ENCODE data around the gene TTYH1. TPM values are rescaled to one million over a fixed set of nuclear protein-coding genes. Genes with fewer than 3 reads are reported as not detected.
"Not testable (repeated sequence)": the region's sequence is repeated elsewhere in the genome, so short reads cannot be mapped to it uniquely, and the experiment has no call there.

Gene TTYH1
- total RNA-seq, 1 donor from 2014 or later: not detected

DNA sequence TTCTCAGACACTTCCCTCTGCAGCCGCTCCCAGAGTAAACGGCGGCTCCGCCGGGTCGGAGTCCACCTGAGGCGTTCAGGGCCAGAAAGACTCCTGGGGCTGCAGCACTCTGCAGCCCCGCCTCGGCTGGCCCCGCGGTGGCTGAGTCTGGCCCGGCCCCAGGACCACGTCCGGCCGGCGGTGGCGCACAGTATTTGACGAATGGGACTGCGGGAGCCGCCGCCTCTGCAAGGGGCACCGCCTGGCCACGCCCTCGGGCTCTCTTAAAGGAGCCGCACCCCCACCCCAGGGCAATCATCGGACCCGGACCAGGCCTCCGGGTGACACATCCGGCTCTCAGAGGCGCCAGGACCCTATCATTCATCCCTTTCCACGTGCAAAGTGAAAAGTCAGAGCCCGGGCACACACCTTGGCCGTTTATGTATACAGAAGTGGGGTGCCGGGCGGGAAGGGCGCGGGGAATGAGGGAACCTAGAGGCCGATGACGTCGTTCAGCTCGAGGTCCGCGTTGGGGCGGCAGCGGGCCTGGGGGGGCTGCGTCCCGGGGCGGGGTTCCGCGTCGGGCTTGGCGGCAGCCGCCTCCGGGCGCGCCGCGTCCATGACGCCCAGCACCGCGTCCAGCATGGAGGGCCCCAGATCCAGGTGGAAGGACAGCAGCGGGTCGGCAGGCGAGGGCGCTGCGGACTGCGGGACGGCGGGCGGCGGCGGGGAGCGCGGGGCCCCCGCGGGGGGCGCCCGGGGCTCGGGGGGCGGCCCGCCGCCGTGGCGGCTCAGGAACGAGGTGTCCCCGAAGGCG lies 49.6 kb downstream of the TTYH1 start:
- TF ChIP-seq, protein P1, sequence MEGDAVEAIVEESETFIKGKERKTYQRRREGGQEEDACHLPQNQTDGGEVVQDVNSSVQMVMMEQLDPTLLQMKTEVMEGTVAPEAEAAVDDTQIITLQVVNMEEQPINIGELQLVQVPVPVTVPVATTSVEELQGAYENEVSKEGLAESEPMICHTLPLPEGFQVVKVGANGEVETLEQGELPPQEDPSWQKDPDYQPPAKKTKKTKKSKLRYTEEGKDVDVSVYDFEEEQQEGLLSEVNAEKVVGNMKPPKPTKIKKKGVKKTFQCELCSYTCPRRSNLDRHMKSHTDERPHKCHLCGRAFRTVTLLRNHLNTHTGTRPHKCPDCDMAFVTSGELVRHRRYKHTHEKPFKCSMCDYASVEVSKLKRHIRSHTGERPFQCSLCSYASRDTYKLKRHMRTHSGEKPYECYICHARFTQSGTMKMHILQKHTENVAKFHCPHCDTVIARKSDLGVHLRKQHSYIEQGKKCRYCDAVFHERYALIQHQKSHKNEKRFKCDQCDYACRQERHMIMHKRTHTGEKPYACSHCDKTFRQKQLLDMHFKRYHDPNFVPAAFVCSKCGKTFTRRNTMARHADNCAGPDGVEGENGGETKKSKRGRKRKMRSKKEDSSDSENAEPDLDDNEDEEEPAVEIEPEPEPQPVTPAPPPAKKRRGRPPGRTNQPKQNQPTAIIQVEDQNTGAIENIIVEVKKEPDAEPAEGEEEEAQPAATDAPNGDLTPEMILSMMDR (IDR thresholded peaks at IDR 0.05; ENCODE audit: insufficient read depth, low read length, poor library complexity, severe bottlenecking): no peak
- Histone ChIP-seq H3K36me3 (ENCODE audit: control insufficient read depth, insufficient read depth, low read length) (peaks cover 4% of the 10 kb centered on the region), H3K4me3 (ENCODE audit: low read depth, low read length) (peak overlapping the region; percentile 62), H3K27me3 (ENCODE audit: control insufficient read depth, insufficient read depth, low read length) (peaks cover 3% of the 10 kb centered on the region)
- peak; percentile 56 for DNase-seq (ENCODE audit: low read depth)

DNA sequence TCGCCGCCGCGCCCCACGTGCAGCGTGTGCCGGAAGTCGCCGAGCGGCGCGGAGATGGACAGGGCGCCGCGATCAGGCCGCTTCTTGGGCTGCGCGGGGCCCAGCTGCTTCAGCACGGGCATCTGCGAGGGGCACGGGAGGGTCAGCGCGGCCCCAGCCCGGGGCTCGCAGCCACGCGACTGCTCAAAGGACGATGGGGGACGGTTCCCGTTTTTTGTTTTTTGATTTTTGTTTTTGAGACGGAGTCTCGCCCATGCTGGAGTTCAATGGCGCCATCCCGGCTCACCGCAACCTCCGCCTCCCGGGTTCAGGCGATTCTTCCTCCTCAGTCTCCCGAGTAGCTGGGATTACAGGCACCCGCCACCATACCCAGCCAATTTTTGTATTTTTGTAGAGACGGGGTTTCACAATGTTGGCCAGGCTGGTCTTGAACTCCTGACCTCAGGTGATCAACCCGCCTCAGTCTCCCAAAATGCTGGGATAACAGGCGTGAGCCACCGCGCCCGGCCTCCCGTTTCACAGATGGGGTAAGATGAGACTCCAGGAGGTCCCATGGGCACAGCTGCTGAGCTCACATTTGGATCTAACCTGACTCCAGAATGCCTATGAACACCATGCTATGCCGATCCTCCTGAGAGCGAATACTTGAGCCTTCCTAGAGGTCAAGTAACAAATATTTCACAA lies 50.3 kb downstream of the TTYH1 start:
- no peak overlapping the region for H3K4me3 ChIP-seq (ENCODE audit: low read depth, low read length)
- TF ChIP-seq, protein P1 (IDR thresholded peaks at IDR 0.05; ENCODE audit: insufficient read depth, low read length, poor library complexity, severe bottlenecking): no peak
- H3K36me3 ChIP-seq (ENCODE audit: control insufficient read depth, insufficient read depth, low read length): peaks cover 1% of the 10 kb centered on the region

DNA sequence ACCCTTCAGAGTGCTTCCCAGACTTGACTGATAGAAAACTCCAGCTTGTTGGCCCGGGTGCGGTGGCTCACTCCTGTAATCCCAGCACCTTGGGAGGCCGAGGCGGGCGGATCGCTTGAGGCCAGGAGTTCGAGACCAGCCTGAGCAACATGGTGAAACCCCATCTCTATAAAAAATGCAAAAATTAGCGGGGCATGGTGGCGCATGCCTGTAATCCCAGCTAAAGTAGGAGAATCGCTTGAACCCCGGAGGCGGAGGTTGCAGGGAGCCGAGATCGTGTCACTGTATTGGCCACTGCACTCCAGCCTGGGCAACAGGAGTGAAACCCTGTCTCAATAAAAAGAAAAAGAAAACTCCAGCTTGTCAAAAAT lies 50.8 kb downstream of the TTYH1 start:
- H3K36me3 ChIP-seq (ENCODE audit: control insufficient read depth, insufficient read depth, low read length); H3K27me3 ChIP-seq (ENCODE audit: control insufficient read depth, insufficient read depth, low read length); H3K4me3 ChIP-seq (ENCODE audit: low read depth, low read length); DNase-seq (ENCODE audit: low read depth): not testable (repeated sequence)

More for the DNA sequence above, 50.3 kb downstream of the TTYH1 start:
- DNase-seq (ENCODE audit: low read depth): no peak
- peaks cover 4% of the 10 kb centered on the region for H3K27me3 ChIP-seq (ENCODE audit: control insufficient read depth, insufficient read depth, low read length)

DNA sequence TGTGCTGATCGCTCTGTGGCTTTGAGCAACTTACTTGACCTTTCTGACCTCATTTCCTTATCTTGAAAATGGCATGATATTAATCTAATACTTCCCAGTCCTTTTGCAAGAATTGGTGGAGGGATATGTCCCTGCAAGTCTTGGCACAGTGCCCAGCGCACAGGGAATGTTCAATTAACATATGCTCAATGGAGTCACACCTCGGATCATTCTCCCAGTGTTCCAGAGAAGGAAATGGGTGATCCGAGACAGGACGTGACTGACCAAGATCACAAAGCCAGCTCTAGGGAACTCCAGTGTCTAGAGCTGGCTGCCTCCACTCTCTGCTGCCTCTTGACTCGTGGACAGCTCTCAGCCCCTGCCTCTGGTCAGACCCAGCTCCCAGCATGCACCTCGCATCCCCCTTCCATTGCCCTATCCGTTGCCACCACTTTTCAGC lies 54.3 kb downstream of the TTYH1 start:
- Histone ChIP-seq H3K4me3 (ENCODE audit: low read depth, low read length) (no peak overlapping the region), H3K27me3 (ENCODE audit: control insufficient read depth, insufficient read depth, low read length) (peaks cover 17% of the 10 kb centered on the region), H3K36me3 (ENCODE audit: control insufficient read depth, insufficient read depth, low read length) (no peaks in the 10 kb centered on the region)
- TF ChIP-seq, protein P1 (IDR thresholded peaks at IDR 0.05; ENCODE audit: insufficient read depth, low read length, poor library complexity, severe bottlenecking): no peak
- no peak for DNase-seq (ENCODE audit: low read depth)

DNA sequence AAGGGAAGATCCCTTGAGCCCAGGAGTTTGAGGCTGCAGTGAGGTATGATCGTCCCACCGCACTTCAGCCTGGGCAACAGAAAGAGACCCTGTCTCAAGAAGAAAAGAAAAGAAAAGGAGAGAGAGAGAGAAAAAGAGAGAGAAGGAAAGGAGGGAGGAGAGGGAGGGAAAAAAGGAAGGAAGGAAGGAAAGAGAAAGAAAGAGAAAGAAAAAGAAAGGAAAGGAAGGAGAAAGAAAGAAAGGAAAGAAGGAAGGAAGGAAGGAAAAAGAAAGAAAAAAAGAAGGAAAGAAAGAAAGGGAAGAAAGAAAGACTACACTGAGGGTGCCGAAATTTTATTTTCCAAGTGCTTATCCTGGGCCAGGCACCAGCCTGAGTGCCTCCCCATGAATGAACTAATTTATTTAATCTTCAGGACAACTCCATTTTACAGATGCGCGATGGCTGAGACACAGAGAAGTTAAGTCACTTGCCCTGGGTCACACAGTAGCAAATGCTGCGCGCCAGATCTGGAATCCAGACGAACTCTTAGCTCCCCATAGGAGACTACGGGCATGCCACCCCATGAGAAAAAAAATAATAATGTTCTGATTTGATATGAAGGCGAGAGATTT lies 55.1 kb downstream of the TTYH1 start:
- TF ChIP-seq, protein P1 (IDR thresholded peaks at IDR 0.05; ENCODE audit: insufficient read depth, low read length, poor library complexity, severe bottlenecking): no peak
- H3K4me3 ChIP-seq (ENCODE audit: low read depth, low read length): no peak overlapping the region
- no peaks in the 10 kb centered on the region for H3K36me3 ChIP-seq (ENCODE audit: control insufficient read depth, insufficient read depth, low read length)
- no peak for DNase-seq (ENCODE audit: low read depth)
- peaks cover 17% of the 10 kb centered on the region for H3K27me3 ChIP-seq (ENCODE audit: control insufficient read depth, insufficient read depth, low read length)
